Liver (tissue), 9 donors: ENCODE data around the gene CHAMP1. TPM values are rescaled to one million over a fixed set of nuclear protein-coding genes. Genes with fewer than 3 reads are reported as not detected.

ENCODE experiments used
- DNase-seq: peaks from one replicate; pipeline ENCODE4 v3.0.0-alpha.2; 2017; ENCODE audit warnings: low spot score
- H3K27ac ChIP-seq, 2 donors: one replicate each; pipeline ENCODE4 v1.7.0; 2013; ENCODE audit warnings: inconsistent platforms in 2 of 2, low read length in 2 of 2, control low read depth in 1 of 2, low read depth in 1 of 2, mild to moderate bottlenecking in 1 of 2
- H3K27me3 ChIP-seq, 4 donors: one replicate each; pipeline versions ENCODE4 v1.6.1 to v1.7.0; 2013; ENCODE audit warnings: low read length in 3 of 4, inconsistent platforms in 1 of 4, mild to moderate bottlenecking in 1 of 4, moderate library complexity in 1 of 4; ENCODE audit not compliant: control insufficient read depth in 4 of 4, insufficient read depth in 4 of 4
- H3K36me3 ChIP-seq, 4 donors: one replicate each; pipeline versions ENCODE4 v1.6.1 to v1.7.0; 2013; ENCODE audit warnings: low read length in 3 of 4, mild to moderate bottlenecking in 3 of 4, low read depth in 1 of 4, moderate library complexity in 1 of 4; ENCODE audit not compliant: control insufficient read depth in 4 of 4, insufficient read depth in 3 of 4
- H3K4me1 ChIP-seq, 4 donors: one replicate each; pipeline versions ENCODE4 v1.6.1 to v1.7.0; 2013; ENCODE audit warnings: low read length in 3 of 4, mild to moderate bottlenecking in 3 of 4, moderate library complexity in 1 of 4; ENCODE audit not compliant: control insufficient read depth in 4 of 4, insufficient read depth in 4 of 4
- H3K4me3 ChIP-seq, 3 donors: one replicate each; pipeline versions ENCODE4 v1.6.1 to v1.7.0; 2013; ENCODE audit warnings: low read length in 3 of 3, control low read depth in 1 of 3, low read depth in 1 of 3, mild to moderate bottlenecking in 1 of 3
- H3K9ac ChIP-seq, 2 donors: one replicate each; pipeline ENCODE4 v1.7.0; 2013; ENCODE audit warnings: low read length in 2 of 2, mild to moderate bottlenecking in 2 of 2, moderate library complexity in 2 of 2, control low read depth in 1 of 2, low read depth in 1 of 2
- H3K9me3 ChIP-seq, 4 donors: one replicate each; pipeline versions ENCODE4 v1.6.1 to v1.7.0; 2013; ENCODE audit warnings: low read length in 3 of 4; ENCODE audit not compliant: control insufficient read depth in 4 of 4
- CTCF ChIP-seq: fragments of 150-350 bp; IDR thresholded peaks from 2 replicates; pipeline ENCODE4 v1.5.1; 2017; ENCODE audit warnings: improper control_type of control experiment, low read depth, low read length; ENCODE audit not compliant: missing input control
- FOXA1 ChIP-seq: IDR thresholded peaks from 2 replicates; pipeline ENCODE4 v1.6.1; 2016; ENCODE audit warnings: antibody characterized with exemption
- FOXA2 ChIP-seq: IDR thresholded peaks from 2 replicates; pipeline ENCODE4 v1.6.1; 2016; ENCODE audit warnings: antibody characterized with exemption
- HNF4A ChIP-seq, 2 donors: conservative IDR thresholded peaks; 2 replicates each; pipeline ENCODE4 v1.6.1; 2016; ENCODE audit warnings: antibody characterized with exemption in 2 of 2, mild to moderate bottlenecking in 2 of 2
- JUND ChIP-seq, 2 donors: IDR thresholded peaks; 2 replicates each; pipeline ENCODE4 v1.6.1; 2016; ENCODE audit warnings: antibody characterized with exemption in 2 of 2
- NR2F2 ChIP-seq: IDR thresholded peaks from 2 replicates; pipeline ENCODE4 v1.6.1; 2016; ENCODE audit warnings: antibody characterized with exemption
- RAD21 ChIP-seq, 2 donors: IDR thresholded peaks; 2 replicates each; pipeline ENCODE4 v1.6.1; 2016; ENCODE audit warnings: antibody characterized with exemption in 2 of 2, mild to moderate bottlenecking in 2 of 2
- RXRA ChIP-seq, 2 donors: IDR thresholded peaks; 2 replicates each; pipeline ENCODE4 v1.6.1; 2017 to 2018; ENCODE audit warnings: antibody characterized with exemption in 2 of 2, mild to moderate bottlenecking in 1 of 2
- SP1 ChIP-seq: IDR thresholded peaks from 2 replicates; pipeline ENCODE4 v1.6.1; 2018; ENCODE audit warnings: antibody characterized with exemption, mild to moderate bottlenecking
- TAF1 ChIP-seq: conservative IDR thresholded peaks from 2 replicates; pipeline ENCODE4 v1.6.1; 2016; ENCODE audit warnings: antibody characterized with exemption, mild to moderate bottlenecking
- YY1 ChIP-seq: IDR thresholded peaks from 2 replicates; pipeline ENCODE4 v1.6.1; 2016; ENCODE audit warnings: antibody characterized with exemption, mild to moderate bottlenecking
- WGBS: extraction: QIAGEN DNeasy Blood & Tissue Kit; methylation state at CpG from one replicate; pipeline ENCODE4 v1.1.7; 2013; 5-methylcytosine and 5-hydroxymethylcytosine counted together
- polyA plus RNA-seq, 2 donors: library from polyadenylated mRNA; stranded (reverse) in 1 of 2; unstranded in 1 of 2; fragments of 200-250 nt in 1 of 2; fragments of >200 nt in 1 of 2; fragmentation: Nextera tagmentation in 1 of 2; extraction: Ambion mirVana in 1 of 2; gene quantifications; one replicate each; pipeline versions ENCODE4 v1.2.1 to v1.2.3, GENCODE V29; 2013 to 2015
- total RNA-seq, 2 donors: library from RNA; depleted of rRNA; stranded (reverse); fragments of >200 nt; gene quantifications; one replicate each; pipeline ENCODE4 v1.2.3, GENCODE V29; 2014
- TF ChIP-seq, protein P1 (sequence below): IDR thresholded peaks from 2 replicates; pipeline ENCODE4 v1.6.1; 2016; ENCODE audit warnings: antibody characterized with exemption
- TF ChIP-seq, protein P2 (sequence below): IDR thresholded peaks from 2 replicates; pipeline ENCODE4 v1.6.1; 2016; ENCODE audit warnings: antibody characterized with exemption
- TF ChIP-seq, protein P3 (sequence below): IDR thresholded peaks from 2 replicates; pipeline ENCODE4 v1.6.1; 2016; ENCODE audit warnings: antibody characterized with exemption
- TF ChIP-seq, protein P4 (sequence below): IDR thresholded peaks from 2 replicates; pipeline ENCODE4 v1.6.1; 2016; ENCODE audit warnings: antibody characterized with exemption, mild to moderate bottlenecking
- donor health status: healthy.
- donor health status: healthy.
- donor health status: healthy.
- donor health status: healthy.
- donor health status: healthy.

Gene CHAMP1
- total and polyA plus RNA-seq, 4 donors: 6.2 to 15.1 (median 7.8) TPM

DNA sequence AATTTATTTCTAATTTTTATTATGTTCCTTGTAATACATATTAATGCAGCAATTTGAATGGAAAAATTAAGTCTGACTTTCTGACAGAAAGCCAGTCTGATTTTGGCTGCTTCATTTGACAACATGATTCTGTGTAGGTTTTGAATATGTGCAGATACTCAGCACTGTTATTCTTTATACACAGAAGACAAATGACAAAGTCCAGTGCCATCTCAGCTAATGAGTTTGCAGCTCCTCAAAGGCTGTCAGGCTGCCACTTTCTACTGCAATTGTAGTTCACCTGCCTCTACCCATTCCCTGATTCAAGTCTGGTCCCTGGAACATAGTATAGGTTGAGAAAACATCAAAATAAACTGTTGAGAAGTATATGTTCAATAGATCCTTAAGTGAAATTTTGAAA lies 2.9 kb upstream of the CHAMP1 start:
- TF ChIP-seq HNF4A (conservative IDR thresholded peaks at IDR 0.05): peak in 1 of 2 donors; percentile 16
- no peak for TF ChIP-seq TAF1
- TF ChIP-seq YY1: no peak
- TF ChIP-seq, protein P1, sequence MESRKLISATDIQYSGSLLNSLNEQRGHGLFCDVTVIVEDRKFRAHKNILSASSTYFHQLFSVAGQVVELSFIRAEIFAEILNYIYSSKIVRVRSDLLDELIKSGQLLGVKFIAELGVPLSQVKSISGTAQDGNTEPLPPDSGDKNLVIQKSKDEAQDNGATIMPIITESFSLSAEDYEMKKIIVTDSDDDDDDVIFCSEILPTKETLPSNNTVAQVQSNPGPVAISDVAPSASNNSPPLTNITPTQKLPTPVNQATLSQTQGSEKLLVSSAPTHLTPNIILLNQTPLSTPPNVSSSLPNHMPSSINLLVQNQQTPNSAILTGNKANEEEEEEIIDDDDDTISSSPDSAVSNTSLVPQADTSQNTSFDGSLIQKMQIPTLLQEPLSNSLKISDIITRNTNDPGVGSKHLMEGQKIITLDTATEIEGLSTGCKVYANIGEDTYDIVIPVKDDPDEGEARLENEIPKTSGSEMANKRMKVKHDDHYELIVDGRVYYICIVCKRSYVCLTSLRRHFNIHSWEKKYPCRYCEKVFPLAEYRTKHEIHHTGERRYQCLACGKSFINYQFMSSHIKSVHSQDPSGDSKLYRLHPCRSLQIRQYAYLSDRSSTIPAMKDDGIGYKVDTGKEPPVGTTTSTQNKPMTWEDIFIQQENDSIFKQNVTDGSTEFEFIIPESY: no peak
- no peak for TF ChIP-seq RAD21 (IDR thresholded peaks at IDR 0.05)
- Histone ChIP-seq H3K36me3 (peaks cover 0 to 6% (median 3%) of the 10 kb centered on the region in 4 donors), H3K4me3 (no peak overlapping the region), H3K27me3 (no peaks in the 10 kb centered on the region), H3K4me1 (peaks cover 3 to 17% (median 10%) of the 10 kb centered on the region in 4 donors), H3K9ac (no peak overlapping the region), H3K27ac (no peak overlapping the region), H3K9me3 (no peaks in the 10 kb centered on the region)
- DNase-seq: no peak

GRCh38 chr13:114311908-114312307 lies 2.4 kb upstream of the CHAMP1 start:
- peaks cover 0 to 1% (median under 1%) of the 10 kb centered on the region in 4 donors for H3K36me3 ChIP-seq
- TF ChIP-seq NR2F2 (no peak), FOXA2 (no peak), YY1 (no peak), SP1 (no peak), RXRA (IDR thresholded peaks at IDR 0.05) (no peak), CTCF (no peak), JUND (IDR thresholded peaks at IDR 0.05) (no peak), FOXA1 (no peak)
- TF ChIP-seq, protein P1: no peak
- TF ChIP-seq, protein P2, sequence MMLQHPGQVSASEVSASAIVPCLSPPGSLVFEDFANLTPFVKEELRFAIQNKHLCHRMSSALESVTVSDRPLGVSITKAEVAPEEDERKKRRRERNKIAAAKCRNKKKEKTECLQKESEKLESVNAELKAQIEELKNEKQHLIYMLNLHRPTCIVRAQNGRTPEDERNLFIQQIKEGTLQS: no peak
- TF ChIP-seq, protein P3, sequence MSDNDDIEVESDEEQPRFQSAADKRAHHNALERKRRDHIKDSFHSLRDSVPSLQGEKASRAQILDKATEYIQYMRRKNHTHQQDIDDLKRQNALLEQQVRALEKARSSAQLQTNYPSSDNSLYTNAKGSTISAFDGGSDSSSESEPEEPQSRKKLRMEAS: no peak
- TF ChIP-seq, protein P4, sequence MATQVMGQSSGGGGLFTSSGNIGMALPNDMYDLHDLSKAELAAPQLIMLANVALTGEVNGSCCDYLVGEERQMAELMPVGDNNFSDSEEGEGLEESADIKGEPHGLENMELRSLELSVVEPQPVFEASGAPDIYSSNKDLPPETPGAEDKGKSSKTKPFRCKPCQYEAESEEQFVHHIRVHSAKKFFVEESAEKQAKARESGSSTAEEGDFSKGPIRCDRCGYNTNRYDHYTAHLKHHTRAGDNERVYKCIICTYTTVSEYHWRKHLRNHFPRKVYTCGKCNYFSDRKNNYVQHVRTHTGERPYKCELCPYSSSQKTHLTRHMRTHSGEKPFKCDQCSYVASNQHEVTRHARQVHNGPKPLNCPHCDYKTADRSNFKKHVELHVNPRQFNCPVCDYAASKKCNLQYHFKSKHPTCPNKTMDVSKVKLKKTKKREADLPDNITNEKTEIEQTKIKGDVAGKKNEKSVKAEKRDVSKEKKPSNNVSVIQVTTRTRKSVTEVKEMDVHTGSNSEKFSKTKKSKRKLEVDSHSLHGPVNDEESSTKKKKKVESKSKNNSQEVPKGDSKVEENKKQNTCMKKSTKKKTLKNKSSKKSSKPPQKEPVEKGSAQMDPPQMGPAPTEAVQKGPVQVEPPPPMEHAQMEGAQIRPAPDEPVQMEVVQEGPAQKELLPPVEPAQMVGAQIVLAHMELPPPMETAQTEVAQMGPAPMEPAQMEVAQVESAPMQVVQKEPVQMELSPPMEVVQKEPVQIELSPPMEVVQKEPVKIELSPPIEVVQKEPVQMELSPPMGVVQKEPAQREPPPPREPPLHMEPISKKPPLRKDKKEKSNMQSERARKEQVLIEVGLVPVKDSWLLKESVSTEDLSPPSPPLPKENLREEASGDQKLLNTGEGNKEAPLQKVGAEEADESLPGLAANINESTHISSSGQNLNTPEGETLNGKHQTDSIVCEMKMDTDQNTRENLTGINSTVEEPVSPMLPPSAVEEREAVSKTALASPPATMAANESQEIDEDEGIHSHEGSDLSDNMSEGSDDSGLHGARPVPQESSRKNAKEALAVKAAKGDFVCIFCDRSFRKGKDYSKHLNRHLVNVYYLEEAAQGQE: no peak
- no peak for DNase-seq
- H3K4me3 ChIP-seq: no peak overlapping the region
- H3K4me1 ChIP-seq: peaks cover 3 to 17% (median 10%) of the 10 kb centered on the region in 4 donors
- H3K27me3 ChIP-seq: no peaks in the 10 kb centered on the region
- H3K9me3 ChIP-seq: no peaks in the 10 kb centered on the region
- H3K9ac ChIP-seq: no peak overlapping the region
- 66% methylated on average over 2 of the region's 2 CpGs for WGBS
- no peak overlapping the region for H3K27ac ChIP-seq
